ENCODE results near the gene TTC21A.
"Not testable (repeated sequence)": the region's sequence is repeated elsewhere in the genome, so short reads cannot be mapped to it uniquely, and the experiment has no call there.

The TTC21A gene

GRCh38 chr3:39107388-39108199 is at the start of gene TTC21A, which contains the start of gene GORASP1:
Gene TTC21A (plus strand): TSS chr3:39107680. CDS start chr3:39107838, 158 bp downstream.
Gene GORASP1 (minus strand): TSS chr3:39107627. CDS start chr3:39107541, 86 bp downstream.
- DNase-seq (ENCODE audit: low spot score): peak; percentile 95

DNA sequence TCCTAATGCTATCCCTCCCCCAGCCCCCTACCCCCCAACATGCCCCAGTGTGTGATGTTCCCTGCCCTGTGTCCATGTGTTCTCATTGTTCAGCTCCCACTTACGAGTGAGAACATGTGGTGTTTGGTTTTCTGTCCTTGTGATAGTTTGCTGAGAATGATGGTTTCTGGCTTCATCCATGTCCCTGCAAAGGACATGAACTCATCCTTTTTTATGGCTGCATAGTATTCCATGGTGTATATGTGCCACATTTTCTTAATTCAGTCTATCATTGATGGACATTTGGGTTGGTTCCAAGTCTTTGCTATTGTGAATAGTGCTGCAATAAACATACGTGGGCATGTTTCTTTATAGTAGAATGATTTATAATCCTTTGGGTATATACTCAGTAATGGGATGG is 46.3 kb upstream of the TTC21A start:
- DNase-seq (ENCODE audit: low spot score): not testable (repeated sequence)

- no peak for DNase-seq (ENCODE audit: low spot score)
These were observed 45.3 kb upstream of the TTC21A start for GRCh38 chr3:39062180-39062579.

DNA sequence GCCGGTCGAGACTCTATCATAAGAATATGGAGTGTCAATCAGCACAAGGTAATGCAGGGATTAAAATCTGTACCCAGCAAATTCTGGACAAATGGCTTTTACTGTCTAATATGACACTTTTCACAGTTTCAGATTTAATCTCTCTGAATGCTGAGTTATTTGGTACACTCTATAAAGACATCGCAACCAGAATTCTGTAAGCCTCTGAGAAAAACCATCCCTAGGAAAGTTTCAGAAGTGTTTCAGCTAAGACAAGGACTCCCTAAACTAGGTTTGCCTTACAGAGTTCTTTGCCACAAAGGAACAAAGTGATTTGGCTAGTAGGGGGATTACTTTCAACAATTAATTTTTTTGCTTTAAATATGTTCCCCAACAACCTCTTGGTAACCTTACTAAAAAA is 44.3 kb upstream of the TTC21A start:
- no peak for DNase-seq (ENCODE audit: low spot score)

DNA sequence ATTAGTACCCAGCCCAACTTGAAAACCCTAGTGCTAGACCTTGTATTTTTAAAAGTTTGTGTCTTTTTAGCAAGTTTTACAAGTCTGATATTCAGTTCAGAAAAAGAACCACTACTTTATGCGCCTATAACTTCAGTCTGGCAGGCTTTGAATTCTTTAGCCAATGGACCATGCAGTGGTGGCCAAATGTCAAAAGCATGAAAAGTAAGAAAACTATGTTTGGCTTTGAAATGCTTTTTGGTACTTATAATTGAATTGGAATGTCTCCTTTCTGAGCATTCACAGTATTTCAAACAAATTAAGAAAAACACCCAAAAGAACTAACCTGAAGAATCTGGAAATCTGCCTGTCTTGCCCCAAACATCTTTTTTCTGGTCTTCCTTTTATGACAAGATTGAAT is 42.8 kb upstream of the TTC21A start:
- no peak for DNase-seq (ENCODE audit: low spot score)

DNA sequence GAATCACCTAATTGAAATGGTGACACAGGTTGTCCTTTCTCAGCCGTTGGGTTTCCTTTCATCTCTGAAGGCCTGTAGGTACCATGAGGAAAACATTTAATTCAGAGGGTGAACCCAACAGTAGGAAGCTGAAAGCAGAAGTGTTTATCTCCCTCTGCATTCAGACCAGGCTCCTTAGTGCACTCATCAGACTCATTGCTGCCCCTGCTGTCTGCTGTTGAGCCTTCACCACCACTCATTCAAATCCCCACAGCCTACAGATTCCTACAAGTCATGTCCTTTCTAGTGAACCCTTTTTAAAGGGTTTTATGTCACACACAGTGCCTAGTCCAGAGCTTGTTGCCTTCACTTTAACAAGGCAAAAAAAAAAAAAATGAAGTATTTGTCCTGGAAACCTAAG is 42.3 kb upstream of the TTC21A start:
- peak; percentile 68 for DNase-seq (ENCODE audit: low spot score)

- no peak for DNase-seq (ENCODE audit: low spot score)
These were observed 40.2 kb upstream of the TTC21A start for GRCh38 chr3:39067286-39067685.

GRCh38 chr3:39068556-39068955 is 38.9 kb upstream of the TTC21A start:
- DNase-seq (ENCODE audit: low spot score): no peak

GRCh38 chr3:39075910-39076309 is 31.6 kb upstream of the TTC21A start:
- no peak for DNase-seq (ENCODE audit: low spot score)

- no peak for DNase-seq (ENCODE audit: low spot score)
These were observed 27.9 kb upstream of the TTC21A start for GRCh38 chr3:39079530-39079929.

GRCh38 chr3:39080026-39080425 is 27.5 kb upstream of the TTC21A start:
- DNase-seq (ENCODE audit: low spot score): no peak

- DNase-seq (ENCODE audit: low spot score): no peak
These were observed 24.7 kb upstream of the TTC21A start for GRCh38 chr3:39082666-39083313.

- DNase-seq (ENCODE audit: low spot score): no peak
These were observed 21.3 kb upstream of the TTC21A start for GRCh38 chr3:39086144-39086543.

GRCh38 chr3:39088456-39088855 is 19.0 kb upstream of the TTC21A start:
- no peak for DNase-seq (ENCODE audit: low spot score)

- DNase-seq (ENCODE audit: low spot score): no peak
These were observed 18.6 kb upstream of the TTC21A start for GRCh38 chr3:39088889-39089288.

DNA sequence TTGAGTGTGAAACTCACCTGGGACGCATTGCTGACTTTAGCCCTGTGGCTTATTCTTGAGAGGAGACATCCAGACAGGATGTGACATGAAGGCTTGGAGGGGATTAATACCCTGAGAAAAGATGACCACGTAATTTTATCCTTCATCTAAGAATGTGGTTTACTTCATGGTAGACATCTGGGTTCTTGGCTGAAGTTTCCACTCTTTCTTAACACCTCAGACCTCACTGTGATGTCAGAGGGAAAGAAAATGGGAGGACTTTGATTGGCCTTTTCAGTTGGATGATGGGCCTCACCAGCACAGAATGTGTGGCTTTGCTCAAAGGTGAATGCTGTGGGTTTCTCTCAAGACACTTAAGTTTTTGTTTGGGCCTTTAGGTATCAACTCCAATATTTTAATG is 16.6 kb upstream of the TTC21A start:
- no peak for DNase-seq (ENCODE audit: low spot score)

GRCh38 chr3:39094851-39095677 is 12.4 kb upstream of the TTC21A start:
- no peak for DNase-seq (ENCODE audit: low spot score)

- no peak for DNase-seq (ENCODE audit: low spot score)
These were observed 11.7 kb upstream of the TTC21A start for GRCh38 chr3:39095778-39096177.

DNA sequence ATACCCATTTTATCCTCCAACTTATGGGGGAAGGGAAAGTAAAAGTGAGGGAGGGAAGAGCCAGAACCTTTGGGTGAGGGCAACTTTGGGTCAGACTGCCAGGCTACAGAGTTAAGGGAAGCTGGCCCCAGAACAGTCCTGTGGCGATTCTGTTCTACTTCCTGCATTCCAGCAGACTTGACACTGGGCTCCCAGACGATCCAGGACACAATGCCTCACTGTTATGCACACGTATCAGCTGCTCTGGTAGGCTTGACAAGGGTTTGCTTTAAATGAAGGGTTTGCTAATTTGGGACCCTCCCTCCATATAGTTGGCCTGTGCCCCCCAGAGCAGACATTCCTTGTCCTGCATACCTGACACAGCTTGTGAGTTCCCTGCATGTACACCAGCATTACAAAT is 10.7 kb upstream of the TTC21A start:
- DNase-seq (ENCODE audit: low spot score): peak; percentile 38

DNA sequence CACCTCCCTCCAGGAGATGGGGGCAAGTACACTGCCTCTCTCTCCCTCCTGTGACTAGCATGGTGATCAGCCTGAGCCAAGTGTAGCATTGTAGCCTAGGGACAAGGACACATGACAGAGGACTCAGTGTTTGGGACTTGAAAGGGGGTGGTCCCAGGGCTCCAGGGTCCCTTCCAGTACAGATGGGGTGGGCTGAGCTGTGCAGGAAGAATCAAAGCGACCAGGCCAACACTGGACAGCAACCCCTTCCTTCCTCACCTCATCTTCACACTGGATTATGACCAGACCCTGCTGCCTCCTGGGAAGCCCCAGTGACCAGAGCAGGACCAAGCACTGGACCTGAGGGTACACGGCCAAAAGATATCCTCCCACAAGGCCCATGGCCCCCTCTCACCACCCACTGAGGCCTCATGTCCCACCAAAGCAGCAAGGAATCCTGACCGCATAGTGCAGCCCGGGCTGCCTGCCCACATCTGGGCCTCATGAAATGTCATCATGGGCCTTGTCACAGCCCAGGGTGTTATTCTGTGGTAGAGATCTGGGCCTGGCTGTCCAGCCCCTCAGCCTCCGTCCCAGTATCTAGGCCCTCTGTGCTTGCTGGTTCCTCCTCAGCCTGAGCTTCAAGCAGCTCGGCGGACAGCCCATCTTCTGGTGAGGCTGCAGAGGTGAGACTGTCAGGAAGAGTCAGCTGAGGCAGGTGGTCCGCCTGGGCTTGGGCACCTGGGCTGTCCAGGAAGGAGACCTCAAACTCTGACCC is 9.6 kb upstream of the TTC21A start:
- no peak for DNase-seq (ENCODE audit: low spot score)

- no peak for DNase-seq (ENCODE audit: low spot score)
These were observed 8.9 kb upstream of the TTC21A start for GRCh38 chr3:39098473-39099000.

GRCh38 chr3:39099242-39099641 is 8.2 kb upstream of the TTC21A start:
- DNase-seq (ENCODE audit: low spot score): no peak
